Chondrocyte (in vitro differentiated cells): Measurements from ENCODE around the gene DNAH2. TPM values are rescaled to one million over a fixed set of nuclear protein-coding genes. Genes with fewer than 3 reads are reported as not detected.

Experiments
- DNase-seq: peaks from one replicate; pipeline ENCODE4 v3.0.0; 2021; ENCODE audit warnings: mixed read lengths, low spot score
- H3K27ac Mint-ChIP-seq: one replicate; pipeline ENCODE4 v1.8.0; 2021; ENCODE audit warnings: mild to moderate bottlenecking, moderate library complexity, mixed read lengths; ENCODE audit not compliant: unreplicated experiment
- H3K27me3 Mint-ChIP-seq: 2 replicates; pipeline ENCODE4 v1.8.0; 2021; ENCODE audit warnings: low read depth, mixed read lengths
- H3K36me3 Mint-ChIP-seq: 2 replicates; pipeline ENCODE4 v1.8.0; 2021; ENCODE audit warnings: low read depth, mixed read lengths
- H3K4me1 Mint-ChIP-seq: 2 replicates; pipeline ENCODE4 v1.8.0; 2021; ENCODE audit warnings: low read depth, mild to moderate bottlenecking, mixed read lengths
- H3K4me3 Mint-ChIP-seq: one replicate; pipeline ENCODE4 v1.8.0; 2021; ENCODE audit warnings: mild to moderate bottlenecking, moderate library complexity, mixed read lengths; ENCODE audit not compliant: unreplicated experiment
- H3K9me3 Mint-ChIP-seq: 2 replicates; pipeline ENCODE4 v1.8.0; 2021; ENCODE audit warnings: low read depth, mixed read lengths
- total RNA-seq: library from RNA; stranded (reverse); gene quantifications from 3 replicates; pipeline ENCODE4 v1.2.1, GENCODE V29; 2021
- TF ChIP-seq, protein P1 (sequence below): fragments of 200-600 bp; sonication (generic); IDR thresholded peaks from 2 replicates; pipeline ENCODE4 v1.5.0; 2021; ENCODE audit warnings: antibody characterized with exemption, mild to moderate bottlenecking, moderate library complexity

The DNAH2 gene
- total RNA-seq, 1 donor from 2014 or later: not detected

- H3K4me1 Mint-ChIP-seq: no peaks in the 10 kb centered on the region
- peak; percentile 5 for DNase-seq
- TF ChIP-seq, protein P1, sequence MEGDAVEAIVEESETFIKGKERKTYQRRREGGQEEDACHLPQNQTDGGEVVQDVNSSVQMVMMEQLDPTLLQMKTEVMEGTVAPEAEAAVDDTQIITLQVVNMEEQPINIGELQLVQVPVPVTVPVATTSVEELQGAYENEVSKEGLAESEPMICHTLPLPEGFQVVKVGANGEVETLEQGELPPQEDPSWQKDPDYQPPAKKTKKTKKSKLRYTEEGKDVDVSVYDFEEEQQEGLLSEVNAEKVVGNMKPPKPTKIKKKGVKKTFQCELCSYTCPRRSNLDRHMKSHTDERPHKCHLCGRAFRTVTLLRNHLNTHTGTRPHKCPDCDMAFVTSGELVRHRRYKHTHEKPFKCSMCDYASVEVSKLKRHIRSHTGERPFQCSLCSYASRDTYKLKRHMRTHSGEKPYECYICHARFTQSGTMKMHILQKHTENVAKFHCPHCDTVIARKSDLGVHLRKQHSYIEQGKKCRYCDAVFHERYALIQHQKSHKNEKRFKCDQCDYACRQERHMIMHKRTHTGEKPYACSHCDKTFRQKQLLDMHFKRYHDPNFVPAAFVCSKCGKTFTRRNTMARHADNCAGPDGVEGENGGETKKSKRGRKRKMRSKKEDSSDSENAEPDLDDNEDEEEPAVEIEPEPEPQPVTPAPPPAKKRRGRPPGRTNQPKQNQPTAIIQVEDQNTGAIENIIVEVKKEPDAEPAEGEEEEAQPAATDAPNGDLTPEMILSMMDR: peak; percentile 48
- no peaks in the 10 kb centered on the region for H3K36me3 Mint-ChIP-seq
- no peak overlapping the region for H3K4me3 Mint-ChIP-seq
- H3K27ac Mint-ChIP-seq: no peak overlapping the region
- peaks cover 33% of the 10 kb centered on the region for H3K27me3 Mint-ChIP-seq
- H3K9me3 Mint-ChIP-seq: no peaks in the 10 kb centered on the region
These were observed 107.9 kb downstream of the DNAH2 start for GRCh38 chr17:7825206-7825990.

DNA sequence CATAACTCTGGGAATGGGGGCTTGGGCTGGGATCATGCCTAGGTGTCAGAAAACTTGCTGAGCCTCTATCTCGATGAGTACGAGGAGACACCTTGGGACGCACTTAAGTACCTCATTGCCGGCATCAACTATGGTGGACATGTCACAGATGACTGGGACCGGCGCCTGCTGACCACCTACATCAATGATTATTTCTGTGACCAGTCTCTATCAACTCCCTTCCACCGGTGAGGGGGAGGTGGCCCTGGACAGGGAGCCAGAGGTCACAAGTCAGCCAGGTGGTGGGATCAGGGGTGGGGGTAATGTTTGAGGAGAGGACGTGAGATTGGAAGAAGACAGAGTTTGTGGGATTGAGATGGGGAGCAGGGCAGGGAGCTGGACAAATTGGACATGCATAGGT is 113.1 kb downstream of the DNAH2 start:
- Mint-ChIP-seq H3K36me3 (no peaks in the 10 kb centered on the region), H3K9me3 (no peaks in the 10 kb centered on the region), H3K27me3 (peaks cover 19% of the 10 kb centered on the region), H3K4me3 (no peak overlapping the region), H3K27ac (no peak overlapping the region), H3K4me1 (peaks cover 18% of the 10 kb centered on the region)
- TF ChIP-seq, protein P1: no peak
- no peak for DNase-seq

DNA sequence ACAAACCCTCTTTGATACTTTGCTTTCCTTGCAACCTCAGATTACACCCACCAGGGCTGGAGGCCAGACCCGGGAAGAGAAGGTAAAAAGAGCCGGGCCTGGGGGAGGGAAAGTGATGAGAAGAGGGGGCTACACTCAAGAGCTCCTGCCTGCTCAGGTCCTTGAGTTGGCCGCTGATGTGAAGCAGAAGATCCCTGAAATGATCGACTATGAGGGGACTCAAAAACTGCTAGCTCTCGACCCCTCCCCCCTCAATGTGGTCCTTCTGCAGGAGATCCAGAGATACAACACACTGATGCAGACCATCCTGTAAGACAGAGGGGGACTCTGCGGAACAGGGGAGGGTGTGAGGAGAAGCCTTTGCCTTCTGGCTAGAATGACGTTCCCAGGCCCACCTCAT is 113.7 kb downstream of the DNAH2 start:
- no peak overlapping the region for H3K27ac Mint-ChIP-seq
- H3K4me1 Mint-ChIP-seq: peaks cover 18% of the 10 kb centered on the region
- TF ChIP-seq, protein P1: no peak
- H3K4me3 Mint-ChIP-seq: no peak overlapping the region
- DNase-seq: no peak
- H3K27me3 Mint-ChIP-seq: peaks cover 19% of the 10 kb centered on the region
- no peaks in the 10 kb centered on the region for H3K36me3 Mint-ChIP-seq
- H3K9me3 Mint-ChIP-seq: no peaks in the 10 kb centered on the region

DNA sequence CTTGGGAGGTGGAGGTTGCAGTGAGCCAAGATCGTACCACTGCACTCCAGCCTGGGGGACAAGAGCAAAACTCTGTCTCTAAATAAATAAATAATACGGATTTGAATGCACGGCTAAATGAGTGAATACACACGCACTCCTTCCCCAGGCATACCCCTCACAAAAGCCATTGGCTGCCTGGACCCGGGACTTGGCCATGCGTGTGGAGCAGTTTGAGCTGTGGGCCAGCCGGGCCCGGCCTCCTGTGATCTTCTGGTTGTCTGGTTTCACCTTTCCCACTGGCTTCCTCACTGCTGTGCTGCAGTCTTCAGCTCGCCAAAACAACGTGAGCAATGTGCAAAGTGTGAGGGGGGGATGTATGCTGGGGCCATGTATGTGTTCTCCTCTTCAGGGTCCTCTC is 114.9 kb downstream of the DNAH2 start:
- Mint-ChIP-seq H3K4me1 (peaks cover 28% of the 10 kb centered on the region), H3K36me3 (no peaks in the 10 kb centered on the region), H3K9me3 (no peaks in the 10 kb centered on the region), H3K27ac (no peak overlapping the region), H3K27me3 (peaks cover 17% of the 10 kb centered on the region), H3K4me3 (no peak overlapping the region)
- no peak for DNase-seq
- TF ChIP-seq, protein P1: no peak

- TF ChIP-seq, protein P1: no peak
- DNase-seq: no peak
- no peaks in the 10 kb centered on the region for H3K9me3 Mint-ChIP-seq
- no peaks in the 10 kb centered on the region for H3K36me3 Mint-ChIP-seq
- H3K4me1 Mint-ChIP-seq: peaks cover 32% of the 10 kb centered on the region
- H3K27me3 Mint-ChIP-seq: peaks cover 13% of the 10 kb centered on the region
- peak overlapping the region; percentile 91 for H3K4me3 Mint-ChIP-seq
- no peak overlapping the region for H3K27ac Mint-ChIP-seq
These were observed 115.7 kb downstream of the DNAH2 start for GRCh38 chr17:7833011-7833794.
